HCT116 (cell line): Measurements from ENCODE around the gene MEIS2. TPM values are rescaled to one million over a fixed set of nuclear protein-coding genes. Genes with fewer than 3 reads are reported as not detected.

ENCODE experiments used
- ATAC-seq: fragments of 200-7000 bp; cut with Tn5 transposase; 2 replicates; pipeline ENCODE4 v1.9.1; 2020; ENCODE audit warnings: mild to moderate bottlenecking, moderate library complexity
- BruUV-seq: library from RNA; stranded (reverse); fragments of 400-500 nt; replicated peaks from 2 replicates; lab custom pipeline; 2021; lab: Mats Ljungman, UMichigan
- CTCF ChIA-PET: fragments of 300-600 bp; sonication (Branson Sonifier 250); formaldehyde crosslinking; loops from one replicate; lab custom pipeline; 2021; ENCODE audit warnings: antibody characterized with exemption; lab: Charles Lee
- POLR2A ChIA-PET: fragments of 300-600, 350-600 bp; sonication (Branson Sonifier 250); formaldehyde crosslinking; loops from one replicate; lab custom pipeline; 2021; ENCODE audit warnings: antibody characterized with exemption; lab: Charles Lee
- RAD21 ChIA-PET, 2 experiments: fragments of 300-600 bp; sonication (Branson Sonifier 250); formaldehyde crosslinking; loops; one replicate each; lab custom pipeline; 2023; ENCODE audit warnings: low total read pairs in 2 of 2; ENCODE audit not compliant: uncharacterized antibody in 2 of 2, unreplicated experiment in 2 of 2, low non-redundant PET in 1 of 2; lab: Charles Lee
- DNase-seq: peaks from one replicate; pipeline ENCODE4 v3.0.0-alpha.2; 2010; ENCODE audit warnings: low read depth, low spot score
- H2AFZ ChIP-seq: fragments of 200-600 bp; shearing (Covaris generic), sonication (generic); 2 replicates; pipeline ENCODE4 v1.6.1; 2017; ENCODE audit warnings: low read depth, mixed run types, mixed read lengths, antibody characterized with exemption, low read length; ENCODE audit not compliant: poor library complexity, severe bottlenecking
- H3K27ac ChIP-seq: 2 replicates; pipeline ENCODE4 v1.5.1; 2012; ENCODE audit warnings: low read depth, low read length
- H3K27me3 ChIP-seq: fragments of 200-600 bp; sonication (generic); 2 replicates; pipeline ENCODE4 v1.6.1; 2016; ENCODE audit warnings: mixed run types, low read length, mixed read lengths; ENCODE audit not compliant: insufficient read depth
- H3K36me3 ChIP-seq, 2 experiments: fragments of 200-500 bp in 1 of 2; fragments of 200-600 bp in 1 of 2; sonication (Bioruptor generic) in 1 of 2; sonication (generic) in 1 of 2; 2 replicates each; pipeline versions ENCODE4 v1.5.1 to v1.6.1; 2014 to 2016; ENCODE audit warnings: low read length in 2 of 2, inconsistent platforms in 1 of 2, mixed read lengths in 1 of 2, mixed run types in 1 of 2; ENCODE audit not compliant: insufficient read depth in 2 of 2, control insufficient read depth in 1 of 2
- H3K4me1 ChIP-seq, 2 experiments: fragments of 200-600 bp in 1 of 2; sonication (generic) in 1 of 2; 2 replicates each; pipeline versions ENCODE4 v1.5.1 to v1.6.1; 2012 to 2017; ENCODE audit warnings: low read length in 2 of 2, inconsistent platforms in 1 of 2, mild to moderate bottlenecking in 1 of 2, mixed read lengths in 1 of 2, mixed run types in 1 of 2, moderate library complexity in 1 of 2; ENCODE audit not compliant: insufficient read depth in 2 of 2, control insufficient read depth in 1 of 2
- H3K4me2 ChIP-seq: fragments of 200-600 bp; sonication (generic); 2 replicates; pipeline ENCODE4 v1.6.1; 2017; ENCODE audit warnings: mixed run types, low read length, mixed read lengths
- H3K4me3 ChIP-seq, 2 experiments: fragments of 200-600 bp in 1 of 2; sonication (generic) in 1 of 2; replicated peaks in 1 of 2; 2 replicates each; pipeline ENCODE4 v1.5.1; 2011 to 2016; ENCODE audit warnings: low read length in 2 of 2, control low read depth in 1 of 2, low read depth in 1 of 2, mild to moderate bottlenecking in 1 of 2, mixed read lengths in 1 of 2, mixed run types in 1 of 2
- H3K79me2 ChIP-seq: fragments of 200-600 bp; sonication (generic); 2 replicates; pipeline ENCODE4 v1.6.1; 2017; ENCODE audit warnings: mild to moderate bottlenecking, mixed run types, low read length, moderate library complexity, mixed read lengths; ENCODE audit not compliant: insufficient read depth
- H3K9ac ChIP-seq: fragments of 200-600 bp; sonication (generic); 2 replicates; pipeline ENCODE4 v1.6.1; 2016; ENCODE audit warnings: low read length, mixed read lengths
- H3K9me2 ChIP-seq: fragments of 200-600 bp; sonication (generic), shearing (Covaris generic); 2 replicates; pipeline ENCODE4 v1.6.1; 2017; ENCODE audit warnings: mixed run types, mild to moderate bottlenecking, moderate library complexity; ENCODE audit not compliant: insufficient read depth
- H3K9me3 ChIP-seq, 2 experiments: fragments of 200-500 bp in 1 of 2; fragments of 200-600 bp in 1 of 2; sonication (Bioruptor generic) in 1 of 2; sonication (generic) in 1 of 2; 2 replicates each; pipeline ENCODE4 v1.6.1; 2014 to 2017; ENCODE audit warnings: low read length in 2 of 2, mixed read lengths in 2 of 2, inconsistent platforms in 1 of 2, low read depth in 1 of 2, mild to moderate bottlenecking in 1 of 2, mixed run types in 1 of 2, moderate library complexity in 1 of 2; ENCODE audit not compliant: control insufficient read depth in 1 of 2, insufficient read depth in 1 of 2
- H4K20me1 ChIP-seq: fragments of 200-600 bp; sonication (generic), shearing (Covaris generic); 2 replicates; pipeline ENCODE4 v1.6.1; 2017; ENCODE audit warnings: mixed run types, mild to moderate bottlenecking, moderate library complexity; ENCODE audit not compliant: insufficient read depth
- EGR1 ChIP-seq: IDR thresholded peaks from 2 replicates; pipeline ENCODE4 v1.6.1; 2012; ENCODE audit warnings: low read depth
- EZH2 ChIP-seq: fragments of 200-600 bp; sonication (generic); IDR thresholded peaks from 2 replicates; pipeline ENCODE4 v1.6.1; 2017; ENCODE audit warnings: antibody characterized with exemption, mixed run types
- EZH2phosphoT487 ChIP-seq: fragments of 200-600 bp; IDR thresholded peaks from 2 replicates; pipeline ENCODE4 v1.6.1; 2018; ENCODE audit warnings: antibody characterized with exemption, borderline replicate concordance
- POLR2A ChIP-seq: IDR thresholded peaks from 2 replicates; pipeline ENCODE4 v1.7.0; 2011; ENCODE audit warnings: borderline replicate concordance; ENCODE audit not compliant: insufficient read depth, insufficient read length; ENCODE audit errors: extremely low read depth
- RAD21 ChIP-seq: IDR thresholded peaks from 2 replicates; pipeline ENCODE4 v1.6.1; 2012; ENCODE audit warnings: low read depth, mild to moderate bottlenecking
- SRF ChIP-seq: IDR thresholded peaks from 2 replicates; pipeline ENCODE4 v1.6.1; 2012; ENCODE audit warnings: low read depth
- ZNF274 ChIP-seq: fragments of 200-500 bp; sonication (Bioruptor generic); IDR thresholded peaks from 2 replicates; pipeline ENCODE4 v1.6.1; 2014; ENCODE audit warnings: mild to moderate bottlenecking, low read depth, low read length, inconsistent platforms
- intact Hi-C: fragments of 100-400 bp; cut with micrococcal nuclease; formaldehyde crosslinking; loops from 2 replicates; pipeline ENCODE4 v1.10.0; 2022
- total RNA-seq: library from RNA; stranded (reverse); gene quantifications from one replicate; pipeline ENCODE4 v1.2.1, GENCODE V29; 2021; ENCODE audit not compliant: unreplicated experiment
- TF ChIP-seq, protein P1 (sequence below): IDR thresholded peaks from 2 replicates; pipeline ENCODE4 v1.6.1; 2012; ENCODE audit warnings: low read depth
- TF ChIP-seq, protein P2 (sequence below): IDR thresholded peaks from 2 replicates; pipeline ENCODE4 v1.6.1; 2012

The MEIS2 gene
- total RNA-seq, 1 experiment from 2014 or later, result 11.5 TPM

DNA sequence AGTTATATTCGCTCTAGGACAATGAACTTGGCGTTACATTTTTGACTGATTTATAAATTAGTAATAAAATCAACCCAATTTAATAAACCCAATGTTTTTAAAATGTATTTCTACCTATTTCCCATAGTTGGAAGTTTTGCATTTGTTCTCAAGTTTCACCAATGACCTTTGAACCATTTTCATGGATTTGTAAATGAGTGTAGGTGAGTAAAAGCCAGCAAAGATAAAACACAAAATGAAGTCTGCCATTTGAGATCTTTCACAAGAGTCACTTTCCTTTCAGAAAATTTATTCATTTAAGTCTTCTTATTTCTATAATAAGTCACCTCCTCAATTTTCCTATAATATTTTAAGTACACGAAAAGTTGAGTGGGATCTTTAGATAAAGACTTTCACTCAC is 92.1 kb downstream of the MEIS2 start:
- H3K79me2 ChIP-seq, result no peaks in the 10 kb centered on the region
- no peak overlapping the region for H2AFZ ChIP-seq
- H3K4me1 ChIP-seq, result no peaks in the 10 kb centered on the region
- no peak overlapping the region for H3K4me3 ChIP-seq
- DNase-seq, result no peak
- RAD21 ChIA-PET, result no interaction called here
- POLR2A ChIA-PET, result no interaction called here
- no peaks in the 10 kb centered on the region for H3K27me3 ChIP-seq
- no peak overlapping the region for H3K27ac ChIP-seq
- CTCF ChIA-PET, result no interaction called here
- no TSS peak for BruUV-seq
- no peaks in the 10 kb centered on the region for H3K9me2 ChIP-seq
- no peaks in the 10 kb centered on the region for H3K36me3 ChIP-seq
- no peaks in the 10 kb centered on the region for H4K20me1 ChIP-seq
- intact Hi-C loops, result no loop called here
- TF ChIP-seq EGR1 (no peak), SRF (no peak), EZH2phosphoT487 (no peak)
- no peak for ATAC-seq
- no peak overlapping the region for H3K4me2 ChIP-seq
- no peaks in the 10 kb centered on the region for H3K9me3 ChIP-seq
- no peak overlapping the region for H3K9ac ChIP-seq

DNA sequence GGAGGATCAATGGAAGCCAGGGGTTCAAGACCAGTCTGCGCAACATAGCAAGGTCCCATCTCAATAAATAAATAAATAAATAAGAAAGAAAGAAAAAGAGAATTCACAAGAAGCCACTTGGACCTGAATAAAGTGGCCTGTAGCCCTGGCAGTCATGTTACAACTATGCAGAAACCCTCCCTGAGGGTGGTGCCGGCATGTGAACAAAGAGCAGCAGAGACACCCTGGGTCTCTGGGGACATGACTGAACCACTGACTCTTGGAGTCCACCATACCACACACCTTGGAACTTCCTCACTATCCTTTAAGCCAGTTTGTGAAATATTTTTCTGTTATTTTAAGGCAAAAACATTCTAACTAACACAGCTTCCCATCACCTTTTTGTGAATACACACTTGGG is 93.0 kb downstream of the MEIS2 start:
- no peak overlapping the region for H3K9ac ChIP-seq
- POLR2A ChIA-PET, result no interaction called here
- H2AFZ ChIP-seq, result no peak overlapping the region
- RAD21 ChIA-PET, result no interaction called here
- no peaks in the 10 kb centered on the region for H3K27me3 ChIP-seq
- no peak for ATAC-seq
- H3K79me2 ChIP-seq, result no peaks in the 10 kb centered on the region
- H3K4me2 ChIP-seq, result no peak overlapping the region
- H3K36me3 ChIP-seq, result no peaks in the 10 kb centered on the region
- H3K27ac ChIP-seq, result no peak overlapping the region
- intact Hi-C loops, result no loop called here
- no peaks in the 10 kb centered on the region for H3K9me2 ChIP-seq
- no peaks in the 10 kb centered on the region for H3K4me1 ChIP-seq
- H4K20me1 ChIP-seq, result no peaks in the 10 kb centered on the region
- CTCF ChIA-PET, result no interaction called here
- H3K4me3 ChIP-seq, result no peak overlapping the region
- BruUV-seq, result no TSS peak
- no peak for TF ChIP-seq RAD21
- no peak for TF ChIP-seq EZH2
- TF ChIP-seq, protein P1, sequence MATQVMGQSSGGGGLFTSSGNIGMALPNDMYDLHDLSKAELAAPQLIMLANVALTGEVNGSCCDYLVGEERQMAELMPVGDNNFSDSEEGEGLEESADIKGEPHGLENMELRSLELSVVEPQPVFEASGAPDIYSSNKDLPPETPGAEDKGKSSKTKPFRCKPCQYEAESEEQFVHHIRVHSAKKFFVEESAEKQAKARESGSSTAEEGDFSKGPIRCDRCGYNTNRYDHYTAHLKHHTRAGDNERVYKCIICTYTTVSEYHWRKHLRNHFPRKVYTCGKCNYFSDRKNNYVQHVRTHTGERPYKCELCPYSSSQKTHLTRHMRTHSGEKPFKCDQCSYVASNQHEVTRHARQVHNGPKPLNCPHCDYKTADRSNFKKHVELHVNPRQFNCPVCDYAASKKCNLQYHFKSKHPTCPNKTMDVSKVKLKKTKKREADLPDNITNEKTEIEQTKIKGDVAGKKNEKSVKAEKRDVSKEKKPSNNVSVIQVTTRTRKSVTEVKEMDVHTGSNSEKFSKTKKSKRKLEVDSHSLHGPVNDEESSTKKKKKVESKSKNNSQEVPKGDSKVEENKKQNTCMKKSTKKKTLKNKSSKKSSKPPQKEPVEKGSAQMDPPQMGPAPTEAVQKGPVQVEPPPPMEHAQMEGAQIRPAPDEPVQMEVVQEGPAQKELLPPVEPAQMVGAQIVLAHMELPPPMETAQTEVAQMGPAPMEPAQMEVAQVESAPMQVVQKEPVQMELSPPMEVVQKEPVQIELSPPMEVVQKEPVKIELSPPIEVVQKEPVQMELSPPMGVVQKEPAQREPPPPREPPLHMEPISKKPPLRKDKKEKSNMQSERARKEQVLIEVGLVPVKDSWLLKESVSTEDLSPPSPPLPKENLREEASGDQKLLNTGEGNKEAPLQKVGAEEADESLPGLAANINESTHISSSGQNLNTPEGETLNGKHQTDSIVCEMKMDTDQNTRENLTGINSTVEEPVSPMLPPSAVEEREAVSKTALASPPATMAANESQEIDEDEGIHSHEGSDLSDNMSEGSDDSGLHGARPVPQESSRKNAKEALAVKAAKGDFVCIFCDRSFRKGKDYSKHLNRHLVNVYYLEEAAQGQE, result no peak
- TF ChIP-seq ZNF274, result no peak
- TF ChIP-seq POLR2A, result no peak
- TF ChIP-seq, protein P2, sequence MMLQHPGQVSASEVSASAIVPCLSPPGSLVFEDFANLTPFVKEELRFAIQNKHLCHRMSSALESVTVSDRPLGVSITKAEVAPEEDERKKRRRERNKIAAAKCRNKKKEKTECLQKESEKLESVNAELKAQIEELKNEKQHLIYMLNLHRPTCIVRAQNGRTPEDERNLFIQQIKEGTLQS, result no peak
- DNase-seq, result no peak
- H3K9me3 ChIP-seq, result no peaks in the 10 kb centered on the region
